Activated CD4-positive, alpha-beta T cell treated with anti-CD3 and anti-CD28 coated beads for 36 hours (primary cell): Measurements from ENCODE around the gene DENND1C. TPM values are rescaled to one million over a fixed set of nuclear protein-coding genes. Genes with fewer than 3 reads are reported as not detected.

Experiments used
- ATAC-seq: fragments of 200-7000 bp; cut with Tn5 transposase; one replicate; pipeline ENCODE4 v1.10.0; 2021; ENCODE audit warnings: mild to moderate bottlenecking, moderate library complexity
- CTCF ChIA-PET: fragments of 350-600 bp; sonication (Branson Sonifier 250); formaldehyde crosslinking; loops from one replicate; lab custom pipeline; 2021; ENCODE audit warnings: antibody characterized with exemption; lab: Charles Lee
- POLR2A ChIA-PET: fragments of 350-600 bp; sonication (Branson Sonifier 250); formaldehyde crosslinking; loops from one replicate; lab custom pipeline; 2021; ENCODE audit warnings: antibody characterized with exemption, inconsistent platforms; lab: Charles Lee
- DNase-seq: peaks from one replicate; pipeline ENCODE4 v3.0.0-alpha.2; 2020
- H3K27ac Mint-ChIP-seq: one replicate; pipeline ENCODE4 v1.8.0; 2021; ENCODE audit warnings: mixed read lengths
- H3K27me3 Mint-ChIP-seq: one replicate; pipeline ENCODE4 v1.8.0; 2021; ENCODE audit warnings: mixed read lengths
- H3K36me3 Mint-ChIP-seq: one replicate; pipeline ENCODE4 v1.8.0; 2021; ENCODE audit warnings: low read depth, mixed read lengths
- H3K4me1 Mint-ChIP-seq: one replicate; pipeline ENCODE4 v1.8.0; 2021; ENCODE audit warnings: mixed read lengths
- H3K4me3 Mint-ChIP-seq: one replicate; pipeline ENCODE4 v1.8.0; 2021; ENCODE audit warnings: mild to moderate bottlenecking, moderate library complexity, mixed read lengths
- H3K9me3 Mint-ChIP-seq: one replicate; pipeline ENCODE4 v1.8.0; 2021; ENCODE audit warnings: low read depth, mixed read lengths
- intact Hi-C, 2 experiments: fragments of 100-400 bp; cut with DNase I in 1 of 2; cut with micrococcal nuclease in 1 of 2; formaldehyde crosslinking; loops; one replicate each; pipeline versions ENCODE4 v1.14.2 to v1.15.1; 2022 to 2024; cut with DNase I, micrococcal nuclease
- total RNA-seq, 2 experiments: library from RNA; stranded (reverse); gene quantifications; one replicate each; pipeline ENCODE4 v1.2.3, GENCODE V29; 2021

The DENND1C gene
- 10 to 100 TPM; 49.5 to 56.3 TPM for total RNA-seq

- intact Hi-C loops: loop anchor here (1.0 to 2.0 kb wide), 3 partner anchors 21 to 108 kb away; no protein-coding TSS in a partner anchor
- peak; percentile 84 for DNase-seq
- peak; percentile 79 for ATAC-seq
- H3K9me3 Mint-ChIP-seq: no peaks in the 10 kb centered on the region
- CTCF ChIA-PET: interaction anchor here (0.5 to 1.3 kb wide), 6 partner anchors 10 to 332 kb away, joined by 3 to 7 read pairs (median 4); partner anchors contain the start of gene TNFSF9
- peak within 1 kb of the TSS; percentile 96 for H3K27ac Mint-ChIP-seq
- H3K36me3 Mint-ChIP-seq: peaks cover 2% of the 10 kb centered on the region
- POLR2A ChIA-PET: interaction anchor here (0.5 to 1.8 kb wide), 6 partner anchors 10 to 298 kb away, joined by 3 to 6 read pairs (median 4); partner anchors contain the start of gene KHSRP
- H3K4me3 Mint-ChIP-seq: peak within 1 kb of the TSS; percentile 88
- H3K4me1 Mint-ChIP-seq: peaks cover 25% of the 10 kb centered on the region
- no peaks in the 10 kb centered on the region for H3K27me3 Mint-ChIP-seq
Observed at GRCh38 chr19:6481541-6482342, at the start of gene DENND1C. Gene DENND1C (minus strand): TSS chr19:6481787. CDS start chr19:6481695, 92 bp downstream.

GRCh38 chr19:6530386-6531162, 49.0 kb upstream of the DENND1C start, which contains the start of gene TNFSF9:
Gene TNFSF9 (plus strand): TSS chr19:6531026. CDS start chr19:6531037, 11 bp downstream.
- H3K27me3 Mint-ChIP-seq: peaks cover 36% of the 10 kb centered on the region
- peak within 1 kb of the TSS; percentile 80 for H3K27ac Mint-ChIP-seq
- H3K36me3 Mint-ChIP-seq: no peaks in the 10 kb centered on the region
- H3K4me1 Mint-ChIP-seq: peaks cover 30% of the 10 kb centered on the region
- POLR2A ChIA-PET: interaction anchor here (0.6 to 0.7 kb wide), 2 partner anchors 626 to 936 kb away, joined by 3 read pairs; partner anchors contain the start of gene VMAC
- intact Hi-C loops: loop anchor here in 1 of 2 experiments (1.0 to 5.0 kb wide), 4 partner anchors 14 to 332 kb away; partner anchors contain the start of gene GPR108
- DNase-seq (peak; percentile 90), ATAC-seq (peak; percentile 73)
- peak within 1 kb of the TSS; percentile 77 for H3K4me3 Mint-ChIP-seq
- CTCF ChIA-PET: interaction anchor here (1.0 kb wide), 1 partner anchor 48 kb away, joined by 4 read pairs; no protein-coding TSS in a partner anchor
- no peaks in the 10 kb centered on the region for H3K9me3 Mint-ChIP-seq

- Mint-ChIP-seq H3K36me3 (no peaks in the 10 kb centered on the region), H3K4me3 (peak overlapping the region; percentile 77), H3K27ac (peak overlapping the region; percentile 80), H3K27me3 (peaks cover 36% of the 10 kb centered on the region), H3K4me1 (peaks cover 30% of the 10 kb centered on the region), H3K9me3 (no peaks in the 10 kb centered on the region)
- no peak for ATAC-seq
- intact Hi-C loops: loop anchor here in 1 of 2 experiments (1.0 to 5.0 kb wide), 3 partner anchors 14 to 332 kb away; partner anchors contain the start of gene GPR108
- POLR2A ChIA-PET: no interaction called here
- CTCF ChIA-PET: no interaction called here
- DNase-seq: no peak
Observed at GRCh38 chr19:6529937-6530385, 48.4 kb upstream of the DENND1C start.

- H3K27me3 Mint-ChIP-seq: peaks cover 34% of the 10 kb centered on the region
- ATAC-seq: no peak
- intact Hi-C loops: no loop called here
- H3K4me3 Mint-ChIP-seq: no peak overlapping the region
- no peaks in the 10 kb centered on the region for H3K9me3 Mint-ChIP-seq
- H3K4me1 Mint-ChIP-seq: peaks cover 30% of the 10 kb centered on the region
- DNase-seq: no peak
- CTCF ChIA-PET: no interaction called here
- H3K36me3 Mint-ChIP-seq: no peaks in the 10 kb centered on the region
- H3K27ac Mint-ChIP-seq: no peak overlapping the region
- POLR2A ChIA-PET: no interaction called here
Observed at GRCh38 chr19:6529351-6529750, 47.8 kb upstream of the DENND1C start.

- intact Hi-C loops: no loop called here
- no peaks in the 10 kb centered on the region for H3K9me3 Mint-ChIP-seq
- H3K4me1 Mint-ChIP-seq: peaks cover 30% of the 10 kb centered on the region
- DNase-seq (no peak), ATAC-seq (no peak)
- no peaks in the 10 kb centered on the region for H3K36me3 Mint-ChIP-seq
- H3K27ac Mint-ChIP-seq: no peak overlapping the region
- H3K27me3 Mint-ChIP-seq: peaks cover 29% of the 10 kb centered on the region
- no peak overlapping the region for H3K4me3 Mint-ChIP-seq
- ChIA-PET CTCF (interaction anchor here (0.6 kb wide), 1 partner anchor 310 kb away, joined by 3 read pairs; no protein-coding TSS in a partner anchor), POLR2A (no interaction called here)
Observed at GRCh38 chr19:6528544-6529121, 47.0 kb upstream of the DENND1C start.

- ChIA-PET CTCF (interaction anchor here (0.6 kb wide), 1 partner anchor 309 kb away, joined by 3 read pairs; no protein-coding TSS in a partner anchor), POLR2A (no interaction called here)
- DNase-seq (no peak), ATAC-seq (no peak)
- Mint-ChIP-seq H3K27me3 (peaks cover 28% of the 10 kb centered on the region), H3K4me3 (no peak overlapping the region), H3K9me3 (no peaks in the 10 kb centered on the region), H3K36me3 (no peaks in the 10 kb centered on the region), H3K4me1 (peaks cover 30% of the 10 kb centered on the region), H3K27ac (no peak overlapping the region)
- intact Hi-C loops: no loop called here
Observed at GRCh38 chr19:6527893-6528543, 46.4 kb upstream of the DENND1C start.

- H3K4me1 Mint-ChIP-seq: peaks cover 19% of the 10 kb centered on the region
- intact Hi-C loops: no loop called here
- no peaks in the 10 kb centered on the region for H3K9me3 Mint-ChIP-seq
- no peak for ATAC-seq
- H3K4me3 Mint-ChIP-seq: no peak overlapping the region
- ChIA-PET POLR2A (interaction anchor here (0.6 kb wide), 1 partner anchor 100 kb away, joined by 7 read pairs; the partner anchor contains the start of gene KHSRP), CTCF (interaction anchor here (0.7 to 0.8 kb wide), 2 partner anchors 72 to 334 kb away, joined by 3 read pairs; no protein-coding TSS in a partner anchor)
- no peak overlapping the region for H3K27ac Mint-ChIP-seq
- no peaks in the 10 kb centered on the region for H3K36me3 Mint-ChIP-seq
- peaks cover 1% of the 10 kb centered on the region for H3K27me3 Mint-ChIP-seq
- DNase-seq: no peak
Observed at GRCh38 chr19:6524311-6524710, 42.7 kb upstream of the DENND1C start.

GRCh38 chr19:6522712-6523111, 41.1 kb upstream of the DENND1C start:
- no peaks in the 10 kb centered on the region for H3K27me3 Mint-ChIP-seq
- H3K27ac Mint-ChIP-seq: no peak overlapping the region
- DNase-seq (no peak), ATAC-seq (no peak)
- no peaks in the 10 kb centered on the region for H3K36me3 Mint-ChIP-seq
- no peak overlapping the region for H3K4me3 Mint-ChIP-seq
- H3K9me3 Mint-ChIP-seq: no peaks in the 10 kb centered on the region
- ChIA-PET CTCF (interaction anchor here (1.0 to 1.4 kb wide), 2 partner anchors 56 to 341 kb away, joined by 3 to 6 read pairs; no protein-coding TSS in a partner anchor), POLR2A (no interaction called here)
- intact Hi-C loops: no loop called here
- peaks cover 30% of the 10 kb centered on the region for H3K4me1 Mint-ChIP-seq

GRCh38 chr19:6521718-6522646, 40.4 kb upstream of the DENND1C start:
- DNase-seq (peak; percentile 66), ATAC-seq (peak; percentile 68)
- H3K9me3 Mint-ChIP-seq: no peaks in the 10 kb centered on the region
- no peak overlapping the region for H3K27ac Mint-ChIP-seq
- intact Hi-C loops: no loop called here
- no peak overlapping the region for H3K4me3 Mint-ChIP-seq
- peaks cover 36% of the 10 kb centered on the region for H3K4me1 Mint-ChIP-seq
- ChIA-PET CTCF (interaction anchor here (0.7 to 1.4 kb wide), 3 partner anchors 55 to 341 kb away, joined by 3 to 6 read pairs (median 3); no protein-coding TSS in a partner anchor), POLR2A (interaction anchor here (0.6 kb wide), 1 partner anchor 15 kb away, joined by 3 read pairs; no protein-coding TSS in a partner anchor)
- H3K27me3 Mint-ChIP-seq: peaks cover 2% of the 10 kb centered on the region
- H3K36me3 Mint-ChIP-seq: no peaks in the 10 kb centered on the region
